ENCODE data around the gene HECW1. TPM values are rescaled to one million over a fixed set of nuclear protein-coding genes. Genes with fewer than 3 reads are reported as not detected.
"Not testable (repeated sequence)": the region's sequence is repeated elsewhere in the genome, so short reads cannot be mapped to it uniquely, and the experiment has no call there.

HECW1 gene
- total and polyA plus RNA-seq, 2 of the 8 experiments (the other 6 are each of a cell fraction or from before 2014, with no cell fraction given) = 2.9 to 12.7 TPM

- H3K27ac ChIP-seq (ENCODE audit: low read depth, low read length); H3K14ac ChIP-seq (ENCODE audit: insufficient read length); H3K23ac ChIP-seq (ENCODE audit: insufficient read length); H2BK15ac ChIP-seq (ENCODE audit: low read length); H3K36me3 ChIP-seq (ENCODE audit: control insufficient read depth in 2 of 4, insufficient read depth in 4 of 4, low read length in 3 of 4); H3K9ac ChIP-seq (replicated peaks in 1 of 4; ENCODE audit: extremely low read depth in 1 of 4, low read depth in 3 of 4, low read length in 3 of 4); H3K4me3 ChIP-seq (ENCODE audit: extremely low read depth in 1 of 4, insufficient read depth in 2 of 4, low read depth in 3 of 4, low read length in 4 of 4); H3K9me3 ChIP-seq (ENCODE audit: insufficient read depth in 2 of 2, low read depth in 1 of 2, low read length in 1 of 2); H2BK5ac ChIP-seq (ENCODE audit: low read depth, low read length); H3K23me2 ChIP-seq (ENCODE audit: low read depth, low read length); H4K20me1 ChIP-seq (replicated peaks in 1 of 2; ENCODE audit: control insufficient read depth in 1 of 2, insufficient read depth in 2 of 2, low read length in 2 of 2); H3K4me2 ChIP-seq (ENCODE audit: insufficient read depth in 1 of 2, low read depth in 2 of 2, low read length in 2 of 2); FAIRE-seq; POLR2A ChIA-PET (ENCODE audit: partially characterized antibody); H2AK5ac ChIP-seq (ENCODE audit: low read depth, low read length); H3K56ac ChIP-seq (replicated peaks; ENCODE audit: insufficient read length, low read depth, low read length); CTCF ChIA-PET (ENCODE audit: partially characterized antibody); H2BK12ac ChIP-seq (ENCODE audit: low read depth, low read length); H3K79me1 ChIP-seq (ENCODE audit: low read depth, low read length); H4K91ac ChIP-seq (replicated peaks; ENCODE audit: insufficient read length, low read length); H2AFZ ChIP-seq (ENCODE audit: low read length); H2BK120ac ChIP-seq (replicated peaks; ENCODE audit: low read depth, low read length); H4K5ac ChIP-seq (ENCODE audit: insufficient read length, low read depth, low read length); H3K27me3 ChIP-seq (replicated peaks in 1 of 4; ENCODE audit: control insufficient read depth in 3 of 4, extremely low read depth in 1 of 4, insufficient read depth in 3 of 4, low read length in 3 of 4); H3K4ac ChIP-seq (replicated peaks; ENCODE audit: insufficient read length, low read depth, low read length); H2BK20ac ChIP-seq (ENCODE audit: low read length); H3K4me1 ChIP-seq (replicated peaks in 1 of 4; ENCODE audit: control insufficient read depth in 3 of 4, insufficient read depth in 4 of 4, low read length in 3 of 4); H4K8ac ChIP-seq (ENCODE audit: extremely low read depth, insufficient read depth, low read length); H3K79me2 ChIP-seq (ENCODE audit: control insufficient read depth in 1 of 2, insufficient read depth in 2 of 2, low read length in 2 of 2); H3K18ac ChIP-seq (ENCODE audit: extremely low read depth, low read length); DNase-seq (ENCODE audit: low read depth in 1 of 2, low spot score in 2 of 2): not testable (repeated sequence)
- 89% methylated on average over 5 of the region's 5 CpGs; no CpG with 5 or more reads in 1 of the 2 experiments for WGBS, 2 experiments (ENCODE audit: extremely low coverage in 1 of 2, insufficient coverage in 1 of 2, insufficient read length in 1 of 2, insufficient replicate concordance in 2 of 2, low coverage in 1 of 2, low lambda C conversion rate in 2 of 2, missing lambda C conversion rate in 1 of 2)
Observed at GRCh38 chr7:43486008-43486407, 373.6 kb downstream of the HECW1 start.

Data from H1 (cell line).